ENCODE results near the gene KCNG4. TPM values are rescaled to one million over a fixed set of nuclear protein-coding genes. Genes with fewer than 3 reads are reported as not detected.

The KCNG4 gene
- total RNA-seq, 1 donor from 2014 or later: not detected

DNA sequence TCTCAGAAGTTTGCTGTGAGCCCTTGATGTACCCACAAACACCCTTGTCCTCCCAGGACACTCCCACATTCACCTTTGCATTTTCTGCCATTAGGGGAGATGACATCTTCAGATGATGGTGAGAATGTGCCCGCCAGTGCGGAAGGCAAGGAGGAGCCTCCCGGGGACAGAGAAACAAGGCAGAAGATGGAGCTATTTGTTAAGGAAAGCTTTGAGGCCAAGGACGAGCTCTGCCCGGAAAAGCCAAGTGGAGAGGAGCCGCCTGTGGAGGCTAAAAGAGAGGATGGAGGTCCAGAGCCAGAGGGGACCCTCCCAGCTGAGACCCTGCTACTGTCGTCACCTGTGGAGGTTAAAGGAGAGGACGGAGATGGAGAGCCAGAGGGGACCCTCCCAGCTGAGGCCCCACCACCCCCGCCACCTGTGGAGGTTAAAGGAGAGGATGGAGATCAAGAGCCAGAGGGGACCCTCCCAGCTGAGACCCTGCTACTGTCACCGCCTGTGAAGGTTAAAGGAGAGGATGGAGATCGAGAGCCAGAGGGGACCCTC lies 70.0 kb downstream of the KCNG4 start:
- no peak for FAIRE-seq
- no peak for DNase-seq (ENCODE audit: low spot score in 2 of 2)

Small RNA genes within 50 kb of the gene (small RNA-seq; reads per million reads assigned to genes)
- gene RNA5SP433: not detected

Other genes with a start within 250 kb of the KCNG4 start
- gene SLC38A8, start 197.2 kb downstream of the KCNG4 start, total RNA-seq: not detected
- gene MBTPS1, start 123.1 kb downstream of the KCNG4 start, total RNA-seq: 76.6 TPM
- 223 TPM for gene HSDL1, start 94.8 kb downstream of the KCNG4 start, total RNA-seq
- gene DNAAF1, start 94.7 kb downstream of the KCNG4 start, total RNA-seq: 0.41 TPM
- gene TAF1C, start 53.0 kb downstream of the KCNG4 start, total RNA-seq: 18.8 TPM
- not detected for gene ADAD2, start 48.9 kb downstream of the KCNG4 start, total RNA-seq
- 0.82 TPM for gene WFDC1, start 54.9 kb upstream of the KCNG4 start, total RNA-seq
- 6.1 TPM for gene ATP2C2, start 128.5 kb upstream of the KCNG4 start, total RNA-seq